ENCODE results near the gene NARF. TPM values are rescaled to one million over a fixed set of nuclear protein-coding genes. Genes with fewer than 3 reads are reported as not detected.
"Not testable (repeated sequence)": the region's sequence is repeated elsewhere in the genome, so short reads cannot be mapped to it uniquely, and the experiment has no call there.

Gene NARF
- polyA plus RNA-seq, 3 donors, result 88.2 to 99.3 (median 94.8) TPM

DNA sequence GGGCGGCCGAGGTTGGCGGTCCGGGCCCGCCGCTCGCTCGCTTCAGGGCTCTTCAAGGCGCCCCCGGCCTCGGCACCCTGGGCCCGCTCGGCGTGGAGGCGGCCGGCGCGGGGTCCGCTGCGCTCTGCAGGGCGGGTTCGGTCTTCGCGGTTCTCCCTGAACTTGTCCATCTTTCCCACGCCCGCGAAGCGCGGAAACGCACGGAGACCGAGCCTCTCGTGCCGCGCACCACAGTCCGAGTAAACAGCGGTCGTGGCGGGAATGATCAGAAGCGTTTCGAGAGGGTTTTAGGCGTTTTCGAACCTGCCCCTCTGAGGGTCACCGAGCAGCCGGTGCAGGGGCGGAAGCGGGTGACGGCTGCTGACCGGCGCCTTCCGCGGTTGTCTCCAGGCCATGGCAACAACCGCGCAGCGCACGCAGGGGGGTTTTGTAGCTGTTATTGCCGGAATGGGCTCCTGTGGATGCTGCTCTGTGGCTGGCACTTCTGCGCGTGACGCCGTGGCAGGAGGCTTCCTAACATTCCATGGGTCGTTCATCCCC is 414 bp downstream of the NARF start:
- no peak for DNase-seq (ENCODE audit: extremely low read depth in 1 of 11, low read depth in 9 of 11, low spot score in 4 of 11)

DNA sequence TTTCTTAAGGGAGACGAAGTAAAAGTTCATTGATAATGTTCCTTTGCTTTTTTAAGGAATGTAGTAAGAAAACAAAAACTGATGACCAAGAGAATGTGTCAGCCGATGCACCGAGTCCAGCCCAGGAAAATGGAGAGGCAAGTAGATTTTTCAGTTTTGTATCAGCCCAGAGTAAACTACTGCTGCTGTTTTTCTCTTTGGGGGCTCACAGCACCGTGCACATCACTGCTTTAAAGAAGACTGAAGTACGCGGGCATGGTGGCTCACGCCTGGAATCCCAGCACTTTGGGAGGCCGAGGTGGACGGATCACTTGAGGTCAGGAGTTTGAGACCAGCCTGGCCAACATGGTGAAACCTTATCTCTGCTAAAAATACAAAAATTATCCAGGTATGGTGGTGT is 1.4 kb downstream of the NARF start:
- not testable (repeated sequence) for DNase-seq (ENCODE audit: extremely low read depth in 1 of 11, low read depth in 9 of 11, low spot score in 4 of 11)

DNA sequence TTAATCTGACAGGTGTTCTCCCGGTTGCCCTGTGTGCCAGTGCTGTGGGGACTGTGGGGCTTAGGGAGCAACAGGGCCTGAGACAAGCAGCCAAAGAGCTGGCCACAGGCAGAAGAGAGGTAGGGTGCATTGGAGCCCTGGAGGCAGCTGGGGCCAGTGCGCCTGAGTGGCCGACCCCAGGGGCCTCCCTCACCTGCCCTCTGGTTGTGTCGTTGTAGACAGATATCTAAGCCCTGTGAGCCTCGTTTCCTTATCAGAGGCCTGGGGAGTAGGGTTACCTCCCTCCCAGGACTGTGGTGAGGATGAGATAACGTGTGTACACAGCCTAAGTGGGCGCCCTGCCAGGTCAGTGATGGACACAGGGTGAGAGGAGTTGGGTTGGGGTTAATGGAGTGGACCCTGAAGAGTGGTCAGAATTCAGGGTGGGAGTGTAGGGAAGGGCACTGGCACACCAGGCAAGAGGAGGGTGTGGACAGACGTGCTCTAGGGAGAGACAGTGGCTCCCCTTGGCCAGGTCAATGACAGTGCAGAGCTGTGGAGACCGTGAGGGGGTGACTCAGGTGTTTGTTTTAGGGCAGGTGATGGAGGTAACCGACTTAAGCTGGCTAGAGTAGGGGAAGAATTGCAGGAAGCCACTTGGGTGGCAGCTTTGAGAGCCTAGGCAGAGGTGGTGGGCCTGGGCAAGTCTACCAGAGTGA is 3.4 kb downstream of the NARF start:
- DNase-seq (ENCODE audit: extremely low read depth in 1 of 11, low read depth in 9 of 11, low spot score in 4 of 11), result no peak

- DNase-seq (ENCODE audit: extremely low read depth in 1 of 11, low read depth in 9 of 11, low spot score in 4 of 11), result no peak
Measured at GRCh38 chr17:82463391-82463790, 4.8 kb downstream of the NARF start.

- no peak for DNase-seq (ENCODE audit: extremely low read depth in 1 of 11, low read depth in 9 of 11, low spot score in 4 of 11)
Measured at GRCh38 chr17:82463925-82464566, 5.5 kb downstream of the NARF start.

- DNase-seq (ENCODE audit: extremely low read depth in 1 of 11, low read depth in 9 of 11, low spot score in 4 of 11), result no peak
Measured at GRCh38 chr17:82464567-82464929, 6.0 kb downstream of the NARF start.

- no peak for DNase-seq (ENCODE audit: extremely low read depth in 1 of 11, low read depth in 9 of 11, low spot score in 4 of 11)
Measured at GRCh38 chr17:82465023-82465603, 6.6 kb downstream of the NARF start.

DNA sequence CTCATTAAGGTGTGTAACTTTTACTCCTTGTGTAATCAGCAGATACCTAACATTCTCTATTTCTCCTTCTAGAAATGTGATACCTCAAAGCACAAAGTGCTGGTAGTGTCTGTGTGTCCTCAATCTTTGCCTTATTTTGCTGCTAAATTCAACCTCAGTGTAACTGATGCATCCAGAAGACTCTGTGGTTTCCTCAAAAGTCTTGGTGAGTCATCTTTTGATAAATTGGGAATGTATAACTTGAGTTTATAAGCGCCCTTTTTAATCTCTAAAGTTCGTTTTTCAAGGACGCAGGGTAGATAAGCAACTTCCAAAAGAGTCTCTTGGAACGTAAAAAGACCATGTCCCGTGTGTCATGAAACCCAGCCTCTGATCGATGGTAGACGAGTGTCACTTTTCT is 10.2 kb downstream of the NARF start:
- DNase-seq (ENCODE audit: extremely low read depth in 1 of 11, low read depth in 9 of 11, low spot score in 4 of 11), result no peak

DNA sequence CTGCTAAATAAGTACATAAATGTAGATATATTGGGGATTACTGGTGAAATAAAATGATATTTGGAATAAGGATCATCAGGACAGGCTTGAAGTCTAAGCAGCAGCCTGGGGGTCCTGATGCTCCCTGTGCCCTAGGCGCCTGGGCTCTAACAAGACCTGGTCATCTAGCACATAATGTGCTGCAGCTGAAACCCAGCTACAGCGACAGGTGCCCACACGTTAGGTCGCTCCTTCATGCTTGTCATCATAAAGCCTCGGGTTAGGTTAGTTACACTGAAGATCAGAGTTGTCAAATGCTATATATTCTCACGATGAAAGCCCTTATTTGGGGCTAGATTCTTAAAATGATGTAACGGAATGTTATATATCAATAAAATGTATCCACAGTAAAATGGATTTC is 11.5 kb downstream of the NARF start:
- no peak for DNase-seq (ENCODE audit: extremely low read depth in 1 of 11, low read depth in 9 of 11, low spot score in 4 of 11)

- DNase-seq (ENCODE audit: extremely low read depth in 1 of 11, low read depth in 9 of 11, low spot score in 4 of 11), result no peak
Measured at GRCh38 chr17:82474223-82475010, 15.9 kb downstream of the NARF start.

- DNase-seq (ENCODE audit: extremely low read depth in 1 of 11, low read depth in 9 of 11, low spot score in 4 of 11), result no peak
Measured at GRCh38 chr17:82475458-82475857, 16.9 kb downstream of the NARF start.

DNA sequence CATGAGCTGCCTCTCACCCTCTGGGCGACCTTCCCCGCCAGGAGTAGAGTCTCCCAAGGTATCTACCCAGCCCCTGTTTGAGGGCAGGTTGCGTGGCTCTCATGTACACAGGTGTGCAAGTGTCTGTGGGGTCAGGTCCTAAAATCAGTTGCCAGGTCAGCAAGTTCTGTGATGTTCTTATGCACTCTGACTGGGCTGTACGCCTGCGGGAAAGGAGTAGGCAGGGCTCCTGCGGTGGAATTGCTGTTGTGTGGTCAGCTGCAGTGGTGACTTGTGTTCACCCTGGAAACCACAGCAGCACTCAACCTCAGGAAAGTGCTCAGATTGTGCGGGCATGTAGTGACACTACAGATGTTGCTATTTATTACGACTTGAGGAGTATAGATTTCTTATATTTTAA is 19.4 kb downstream of the NARF start:
- DNase-seq (ENCODE audit: extremely low read depth in 1 of 11, low read depth in 9 of 11, low spot score in 4 of 11), result no peak

GRCh38 chr17:82479602-82480001 is 21.1 kb downstream of the NARF start:
- DNase-seq (ENCODE audit: extremely low read depth in 1 of 11, low read depth in 9 of 11, low spot score in 4 of 11), result no peak

- no peak for DNase-seq (ENCODE audit: extremely low read depth in 1 of 11, low read depth in 9 of 11, low spot score in 4 of 11)
Measured at GRCh38 chr17:82480318-82480717, 21.8 kb downstream of the NARF start.

- no peak for DNase-seq (ENCODE audit: extremely low read depth in 1 of 11, low read depth in 9 of 11, low spot score in 4 of 11)
Measured at GRCh38 chr17:82483204-82483660, 24.7 kb downstream of the NARF start.

GRCh38 chr17:82483836-82484235 is 25.3 kb downstream of the NARF start:
- no peak for DNase-seq (ENCODE audit: extremely low read depth in 1 of 11, low read depth in 9 of 11, low spot score in 4 of 11)

- no peak for DNase-seq (ENCODE audit: extremely low read depth in 1 of 11, low read depth in 9 of 11, low spot score in 4 of 11)
Measured at GRCh38 chr17:82486231-82487094, 27.9 kb downstream of the NARF start.

DNA sequence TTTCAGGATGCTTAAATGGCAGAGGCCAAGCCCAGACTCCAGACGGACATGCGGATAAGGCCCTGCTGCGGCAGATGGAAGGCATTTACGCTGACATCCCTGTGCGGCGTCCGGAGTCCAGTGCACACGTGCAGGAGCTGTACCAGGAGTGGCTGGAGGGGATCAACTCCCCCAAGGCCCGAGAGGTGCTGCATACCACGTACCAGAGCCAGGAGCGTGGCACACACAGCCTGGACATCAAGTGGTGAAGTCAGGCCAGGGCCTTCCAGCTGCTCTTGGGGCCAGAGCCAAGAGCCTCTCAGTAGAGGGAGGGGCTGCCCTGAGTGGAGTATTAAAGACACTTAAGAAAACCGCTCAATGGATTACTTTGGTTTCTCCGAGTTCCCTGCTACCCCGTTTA is 29.4 kb downstream of the NARF start:
- no peak for DNase-seq (ENCODE audit: extremely low read depth in 1 of 11, low read depth in 9 of 11, low spot score in 4 of 11)

DNA sequence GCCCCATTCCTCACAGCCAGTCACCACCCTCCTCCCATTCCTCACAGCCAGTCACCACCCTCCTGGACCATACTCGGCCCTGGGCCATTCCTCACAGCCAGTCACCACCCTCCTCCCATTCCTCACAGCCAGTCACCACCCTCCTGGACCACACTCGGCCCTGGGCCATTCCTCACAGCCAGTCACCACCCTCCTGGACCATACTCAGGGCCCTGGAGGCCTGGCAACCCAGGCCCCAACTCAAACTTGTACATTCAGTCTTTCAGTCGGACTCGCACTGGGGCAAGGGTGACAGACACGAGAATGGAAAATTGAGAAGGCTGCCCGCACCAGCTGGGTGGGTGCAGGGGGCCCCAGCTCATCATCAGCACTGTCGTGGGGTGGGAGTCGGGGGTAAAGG is 30.6 kb downstream of the NARF start:
- no peak for DNase-seq (ENCODE audit: extremely low read depth in 1 of 11, low read depth in 9 of 11, low spot score in 4 of 11)
